LoVo (cell line): ENCODE measurements around the gene ERRFI1.
"Not testable (repeated sequence)": the region's sequence is repeated elsewhere in the genome, so short reads cannot be mapped to it uniquely, and the experiment has no call there.

Experiments
- DNase-seq: peaks from one replicate; pipeline ENCODE4 v3.0.0-alpha.2; 2016; ENCODE audit warnings: low spot score

The ERRFI1 gene

GRCh38 chr1:7967651-7968050 is 58.5 kb downstream of the ERRFI1 start:
- no peak for DNase-seq

- DNase-seq: no peak
Measured at GRCh38 chr1:7967196-7967595, 58.9 kb downstream of the ERRFI1 start.

GRCh38 chr1:7964476-7964875 is 61.6 kb downstream of the ERRFI1 start:
- no peak for DNase-seq

GRCh38 chr1:7963841-7964240 is 62.3 kb downstream of the ERRFI1 start:
- not testable (repeated sequence) for DNase-seq

GRCh38 chr1:7963378-7963730 is 62.8 kb downstream of the ERRFI1 start:
- DNase-seq: not testable (repeated sequence)

GRCh38 chr1:7962636-7963377 is 63.3 kb downstream of the ERRFI1 start:
- DNase-seq: no peak

- DNase-seq: no peak
Measured at GRCh38 chr1:7962014-7962335, 64.1 kb downstream of the ERRFI1 start.
